ENCODE measurements around the gene DNM2.
"Not testable (repeated sequence)": the region's sequence is repeated elsewhere in the genome, so short reads cannot be mapped to it uniquely, and the experiment has no call there.

DNM2 gene

DNA sequence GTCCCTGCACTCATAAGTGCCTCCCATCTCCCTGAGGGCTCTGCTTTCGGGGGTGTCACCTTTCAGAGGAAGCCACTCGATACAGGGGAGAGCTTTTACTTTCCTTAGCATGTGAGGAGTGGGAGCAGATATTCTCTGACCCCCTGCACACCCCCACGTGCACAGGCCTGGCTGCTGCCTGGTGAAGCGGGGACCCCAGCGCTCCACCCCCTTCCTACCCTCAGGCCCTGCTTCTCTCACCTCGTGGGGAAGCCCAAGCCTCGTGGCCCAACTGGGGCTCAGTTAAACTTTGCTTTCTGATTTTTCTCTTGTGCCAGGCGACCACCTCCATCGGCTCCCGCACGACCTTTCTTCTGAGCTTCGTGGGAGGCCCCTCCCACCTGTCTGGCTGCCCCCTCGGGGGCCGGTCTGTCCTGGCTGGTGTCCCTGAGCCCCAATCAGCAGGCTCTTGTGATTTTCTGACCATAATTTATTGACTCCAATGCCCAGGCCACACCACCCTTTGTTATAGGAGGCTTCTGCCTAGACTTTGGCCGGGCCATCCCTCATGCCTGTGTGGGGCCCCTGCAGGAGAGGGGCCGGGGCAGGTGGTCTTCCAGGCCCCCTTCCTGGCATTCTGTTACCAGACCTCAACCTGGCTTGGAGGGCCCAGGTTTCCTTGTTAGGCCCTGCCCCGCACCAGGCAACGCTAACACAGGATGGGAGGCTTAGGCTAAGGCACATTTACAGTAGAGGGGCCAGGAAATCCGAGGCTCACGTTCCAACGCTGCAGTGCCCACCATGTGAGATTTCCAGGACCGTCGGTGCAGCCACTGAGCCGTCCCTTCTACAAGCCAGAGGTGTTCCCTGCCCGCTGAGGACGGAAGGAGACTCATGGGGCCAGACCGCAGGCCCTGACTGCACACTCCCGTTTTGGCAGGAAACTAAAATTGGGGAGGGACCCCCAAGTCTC lies 114.4 kb downstream of the DNM2 start:
- no peak for DNase-seq (ENCODE audit: extremely low read depth in 1 of 2, low read depth in 1 of 2)

DNA sequence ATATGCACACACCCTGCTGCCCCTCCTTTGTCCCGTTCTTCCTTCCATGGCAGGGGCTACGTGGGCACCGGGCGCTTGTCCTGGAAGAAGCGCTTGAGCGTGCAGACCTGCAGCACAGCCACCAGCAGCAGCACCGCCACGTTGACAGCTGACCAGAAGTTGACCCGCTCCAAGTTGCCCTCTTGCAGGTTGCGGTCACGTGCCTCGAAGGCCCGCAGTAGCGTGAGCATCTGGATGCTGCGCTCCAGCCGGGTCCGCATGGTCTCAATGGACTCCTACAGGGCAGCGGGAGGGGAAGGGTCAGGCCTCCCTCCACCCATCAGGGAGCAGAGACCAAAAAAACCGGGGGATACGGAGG lies 115.0 kb downstream of the DNM2 start:
- DNase-seq (ENCODE audit: extremely low read depth in 1 of 2, low read depth in 1 of 2): no peak

DNA sequence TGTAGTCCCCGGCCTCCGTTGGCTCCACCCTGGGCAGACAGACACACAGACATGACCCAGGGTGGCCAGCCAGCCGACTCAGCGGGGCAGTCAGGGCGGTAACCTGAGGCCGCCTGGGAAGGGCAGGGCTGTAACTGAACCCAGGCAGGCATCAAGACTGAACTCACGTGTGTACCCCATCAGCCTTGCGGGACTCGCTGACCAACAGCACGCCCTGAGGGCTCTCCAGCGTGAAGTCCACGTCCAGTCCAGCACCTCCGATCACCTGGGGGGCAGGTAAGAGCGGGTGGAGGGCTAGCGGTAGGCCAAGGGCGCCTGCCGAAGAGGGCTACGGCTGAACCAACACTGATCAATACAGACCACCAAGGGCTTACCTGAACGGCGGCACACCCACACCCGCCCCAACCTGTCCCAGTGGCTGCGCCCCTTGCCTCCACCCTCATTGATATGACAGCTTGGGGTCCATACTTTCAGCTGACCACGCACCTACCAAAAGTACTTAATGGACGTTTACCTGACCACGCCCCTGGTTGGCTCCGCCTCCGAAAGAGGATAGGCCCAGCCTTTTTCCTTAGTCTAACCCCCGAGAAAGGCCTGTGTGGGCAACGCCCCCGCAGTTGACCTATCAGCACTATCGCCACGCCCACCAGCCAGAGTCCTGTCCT lies 117.3 kb downstream of the DNM2 start:
- DNase-seq (ENCODE audit: extremely low read depth in 1 of 2, low read depth in 1 of 2): no peak

DNA sequence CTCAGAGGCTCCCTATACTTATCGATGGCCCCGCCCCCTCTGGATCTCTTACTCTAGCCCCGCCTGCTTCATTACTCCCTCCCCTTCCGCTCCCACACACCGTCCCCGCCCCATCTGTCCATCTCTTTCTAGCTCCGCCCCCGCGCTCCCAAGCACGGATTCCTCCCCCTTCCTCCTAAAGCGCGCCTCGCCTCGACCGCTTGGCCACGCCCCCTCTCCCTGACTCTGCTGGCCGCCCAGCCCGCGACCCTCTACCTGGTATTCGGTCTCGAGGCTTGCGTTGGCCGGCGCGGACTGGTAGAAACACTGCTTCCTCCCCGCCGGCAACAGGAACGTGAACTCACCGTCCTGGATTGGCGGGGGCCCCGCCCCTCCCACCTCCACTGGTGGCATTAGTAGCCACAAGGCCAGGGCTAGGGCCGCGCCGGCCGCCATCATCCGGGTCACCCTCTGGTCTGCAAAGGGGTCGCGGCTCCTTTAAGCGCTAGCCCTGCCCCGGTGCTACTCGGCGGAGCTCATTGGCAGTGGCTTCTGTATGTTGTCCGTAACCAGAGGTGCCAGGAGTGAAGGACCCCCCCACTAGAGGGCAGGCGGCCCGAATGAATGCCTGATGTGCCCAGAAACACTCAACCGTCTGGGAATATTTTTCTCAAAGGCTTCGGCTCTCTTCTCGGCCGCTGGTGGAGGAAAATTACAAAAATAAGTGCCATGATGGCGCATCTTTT lies 118.0 kb downstream of the DNM2 start, which contains the start of gene TMED1:
Gene TMED1, minus strand, starts transcription at position 459 of the 725 bp plus-strand sequence. Its CDS starts 21 bp downstream, at position 438.
- DNase-seq (ENCODE audit: extremely low read depth in 1 of 2, low read depth in 1 of 2): peak; percentile 86 to 94

DNA sequence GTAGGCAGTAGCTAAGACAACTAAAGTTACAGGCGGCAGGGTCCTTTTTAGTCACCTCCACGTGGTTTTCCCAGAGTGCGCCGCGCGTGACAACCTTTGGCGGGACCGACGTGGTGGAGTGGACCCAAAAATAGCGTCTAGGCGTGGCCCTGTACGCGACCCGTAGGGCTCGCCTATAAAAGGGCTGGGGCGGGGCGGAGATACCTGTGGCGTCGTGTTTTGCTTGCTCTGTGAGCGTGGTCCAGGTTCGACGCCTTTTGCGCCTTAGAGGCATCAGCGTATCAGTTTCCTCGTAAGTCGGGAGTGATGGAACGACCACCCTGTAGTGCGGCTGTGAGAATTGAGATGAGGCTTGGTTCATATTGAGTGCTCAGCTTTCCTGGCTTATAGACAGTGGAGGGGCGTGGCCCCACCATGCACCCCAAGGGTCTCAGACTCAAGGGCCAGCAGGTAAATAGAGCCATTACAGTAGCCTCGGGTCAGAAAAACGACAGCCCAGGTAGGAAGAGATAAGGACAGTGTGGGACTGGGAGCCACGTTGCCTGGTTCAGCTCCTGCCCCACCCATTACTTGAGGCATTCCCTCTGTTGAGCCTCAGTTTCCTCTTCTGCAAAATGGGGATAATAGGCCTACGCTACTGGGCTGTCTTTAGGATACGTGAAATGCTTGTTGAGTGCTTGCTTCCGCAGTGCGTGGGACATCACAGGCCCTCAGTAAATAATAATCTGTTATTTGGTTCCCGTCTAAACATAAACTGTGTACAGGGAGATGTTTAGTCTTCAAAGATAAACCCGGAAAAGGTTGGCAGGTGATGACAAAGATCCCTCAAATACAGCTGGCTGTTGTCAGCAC lies 118.8 kb downstream of the DNM2 start:
- peak; percentile 51 to 57 for DNase-seq (ENCODE audit: extremely low read depth in 1 of 2, low read depth in 1 of 2)

DNA sequence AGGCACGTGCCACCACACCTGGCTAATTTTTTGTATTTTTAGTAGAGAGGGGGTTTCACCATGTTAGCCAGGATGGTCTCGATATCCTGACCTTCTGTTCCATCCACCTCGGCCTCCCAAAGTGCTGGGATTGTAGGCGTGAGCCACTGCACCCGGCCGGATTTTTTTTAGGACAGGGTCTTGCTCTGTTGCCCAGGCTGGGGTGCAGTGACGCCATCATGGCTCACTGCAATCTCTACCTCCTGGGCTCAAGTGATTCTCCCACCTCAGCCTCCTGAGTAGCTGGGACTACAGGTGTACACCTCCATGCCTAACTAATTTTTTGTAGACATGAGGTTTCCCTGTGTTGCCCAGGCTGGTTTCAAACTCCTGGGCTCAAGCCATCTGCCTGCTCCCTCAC lies 119.8 kb downstream of the DNM2 start:
- not testable (repeated sequence) for DNase-seq (ENCODE audit: extremely low read depth in 1 of 2, low read depth in 1 of 2)

DNA sequence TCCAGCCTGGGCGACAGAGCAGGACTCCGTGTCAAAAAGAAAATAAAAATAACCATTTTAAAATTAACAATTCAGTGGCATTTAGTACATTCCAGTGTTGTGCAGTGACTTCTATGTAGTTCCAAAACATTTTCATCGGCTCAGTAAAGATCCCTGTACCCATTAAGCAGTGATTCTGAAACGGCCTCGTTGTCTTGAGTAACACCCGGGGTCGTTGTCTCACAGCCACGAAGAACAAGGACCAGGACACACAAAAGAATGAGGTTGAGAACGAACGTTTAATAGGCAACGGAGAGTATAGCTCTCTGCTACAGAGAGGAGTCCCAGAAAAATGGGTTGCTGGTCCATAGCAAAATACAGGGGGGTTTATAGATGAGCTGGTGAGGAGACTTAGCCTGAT lies 120.5 kb downstream of the DNM2 start:
- no peak for DNase-seq (ENCODE audit: extremely low read depth in 1 of 2, low read depth in 1 of 2)

DNA sequence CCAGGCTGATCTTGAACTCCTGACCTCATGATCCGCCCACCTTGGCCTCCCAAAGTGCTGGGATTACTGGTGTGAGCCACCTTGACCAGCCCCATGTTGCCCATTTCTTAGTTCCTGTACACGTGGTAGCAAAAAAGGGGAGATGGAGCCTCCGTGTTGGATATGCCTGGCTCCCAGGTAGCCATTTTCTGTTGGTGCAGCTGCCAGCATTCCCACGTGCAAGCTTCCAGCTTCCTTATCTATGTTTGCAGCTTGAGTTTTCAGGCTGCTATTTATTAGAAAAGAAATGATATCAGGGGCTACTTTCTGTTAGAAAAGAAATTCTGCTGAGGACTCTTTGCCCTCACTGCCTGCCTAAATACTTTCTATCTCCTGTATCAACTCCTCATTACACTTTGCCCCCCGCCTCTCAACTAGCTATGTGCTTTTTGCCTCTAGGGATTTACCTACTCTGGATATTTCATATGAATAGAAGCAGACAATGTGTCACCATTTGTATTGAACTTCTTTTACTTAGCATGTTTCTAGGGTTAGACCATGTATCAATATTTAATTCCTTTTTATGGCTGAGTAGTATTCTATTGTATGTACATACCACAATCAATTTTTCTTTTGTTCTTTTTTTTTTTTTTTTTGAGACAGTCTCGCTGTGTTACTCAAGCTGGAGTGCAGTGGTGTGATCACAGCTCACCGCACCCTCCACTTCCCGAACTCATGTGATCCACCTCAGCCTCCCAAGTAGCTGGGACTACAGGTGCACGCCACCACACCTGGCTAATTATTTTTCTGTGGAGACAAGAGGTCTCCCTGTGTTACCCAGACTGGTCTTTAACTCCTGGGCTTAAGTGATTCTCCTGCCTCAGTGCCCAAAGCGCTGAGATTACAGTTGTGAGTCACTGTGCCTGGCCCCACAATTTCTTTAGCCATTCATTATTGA lies 121.5 kb downstream of the DNM2 start:
- no peak for DNase-seq (ENCODE audit: extremely low read depth in 1 of 2, low read depth in 1 of 2)

DNA sequence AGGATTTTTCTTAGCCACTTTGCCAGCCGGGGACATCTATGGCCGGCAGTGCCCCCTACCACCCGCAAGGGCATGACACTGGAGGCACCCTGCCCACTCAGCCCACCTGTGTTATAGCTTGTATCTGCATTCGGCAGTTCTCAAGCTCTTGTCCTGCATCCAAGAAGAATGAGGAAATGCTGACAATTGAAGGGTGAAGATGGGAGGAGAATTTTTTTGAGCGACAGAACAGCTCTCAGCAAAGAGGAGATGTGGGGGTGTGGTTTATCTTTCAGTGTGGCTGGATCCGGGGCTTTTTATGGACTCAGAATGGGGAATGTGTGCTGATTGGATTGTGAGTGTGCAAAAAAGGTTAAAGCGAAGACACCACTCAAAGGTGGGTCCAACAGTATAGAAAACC lies 124.9 kb downstream of the DNM2 start:
- no peak for DNase-seq (ENCODE audit: extremely low read depth in 1 of 2, low read depth in 1 of 2)

DNA sequence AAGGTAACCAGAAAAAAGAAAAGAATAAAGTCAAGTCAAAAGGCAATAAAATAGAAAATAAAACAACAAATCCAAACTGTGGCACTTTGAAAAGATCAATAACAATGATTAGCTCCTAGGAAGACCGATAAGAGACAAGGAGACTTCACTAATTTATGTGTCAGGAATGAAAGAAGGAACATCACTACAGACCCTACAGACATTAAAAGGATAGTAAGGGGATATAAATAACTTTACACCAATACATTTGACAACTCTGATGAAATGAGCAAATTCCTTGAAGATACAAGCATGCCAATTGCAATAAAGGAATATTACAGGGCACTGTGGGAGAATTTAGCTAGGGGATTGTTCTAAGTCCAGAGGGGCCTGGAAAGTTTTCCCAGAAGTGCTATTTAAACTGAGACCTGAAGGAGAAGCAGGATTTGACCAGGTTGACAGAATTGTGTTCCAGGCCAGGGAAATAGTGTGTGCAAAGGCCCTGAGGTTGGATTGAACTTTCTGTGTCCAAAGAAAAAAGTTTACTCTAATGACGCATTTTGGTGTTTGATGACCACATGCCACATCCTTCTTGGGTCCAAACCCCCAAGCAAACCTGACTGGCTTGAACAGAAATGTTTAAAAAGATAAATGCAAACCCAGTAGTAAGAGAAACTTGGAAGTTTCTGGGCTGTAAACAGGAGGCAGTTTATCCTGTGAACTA lies 128.8 kb downstream of the DNM2 start:
- no peak for DNase-seq (ENCODE audit: extremely low read depth in 1 of 2, low read depth in 1 of 2)

DNA sequence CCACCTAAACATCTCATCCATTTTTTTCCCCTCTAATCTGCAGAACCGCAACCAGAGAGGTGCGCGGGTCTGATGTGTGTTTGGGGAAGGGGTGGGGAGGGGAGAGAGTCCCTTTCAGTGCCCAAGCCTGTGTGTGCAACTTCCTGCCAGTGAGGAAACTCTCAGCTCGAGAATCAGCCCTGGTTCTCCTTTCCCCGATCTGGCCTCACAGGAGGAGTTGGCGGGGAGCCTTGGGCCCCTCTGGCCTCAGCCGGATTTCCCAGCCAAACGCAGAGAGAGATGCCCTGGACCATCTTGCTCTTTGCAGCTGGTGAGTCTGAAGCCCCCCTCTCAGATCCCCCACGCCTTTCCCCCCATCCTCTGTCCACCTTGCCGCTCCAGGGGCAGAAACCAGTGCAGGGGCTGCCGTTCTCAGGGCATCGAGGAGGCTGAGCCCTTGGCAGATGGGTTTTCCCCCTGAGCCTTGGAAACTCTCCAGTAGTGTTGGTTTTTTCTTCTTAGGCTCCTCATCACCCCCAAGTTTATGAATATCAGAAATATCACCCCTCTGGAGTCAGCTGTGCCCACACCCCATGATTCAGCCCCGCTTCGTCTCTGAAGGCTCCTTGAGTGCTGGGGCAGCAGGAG lies 130.5 kb downstream of the DNM2 start, which contains the start of gene C19orf38:
Gene C19orf38, plus strand, starts transcription at position 186 of the 627 bp plus-strand sequence. Its CDS starts 94 bp downstream, at position 280.
- DNase-seq (ENCODE audit: extremely low read depth in 1 of 2, low read depth in 1 of 2): no peak

DNA sequence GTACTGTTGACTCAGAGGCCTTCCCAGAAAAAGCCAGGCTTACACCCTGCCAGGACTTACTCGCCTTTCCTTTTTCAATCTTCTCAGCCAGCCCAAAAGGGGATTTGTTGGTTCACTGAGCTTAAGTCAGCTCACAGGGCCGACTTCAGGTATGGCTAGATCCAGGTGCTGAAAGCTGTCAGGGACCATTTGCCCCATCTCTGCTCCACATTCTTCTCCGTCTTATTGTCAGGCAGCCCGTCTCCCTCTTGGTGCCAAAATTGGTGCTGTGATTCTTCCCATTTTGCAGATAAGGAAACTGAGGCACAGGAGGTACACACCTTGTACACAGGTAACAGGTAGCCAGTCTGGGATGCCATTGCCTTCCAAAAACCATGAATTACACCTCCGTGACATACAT lies 132.8 kb downstream of the DNM2 start:
- DNase-seq (ENCODE audit: extremely low read depth in 1 of 2, low read depth in 1 of 2): no peak

DNA sequence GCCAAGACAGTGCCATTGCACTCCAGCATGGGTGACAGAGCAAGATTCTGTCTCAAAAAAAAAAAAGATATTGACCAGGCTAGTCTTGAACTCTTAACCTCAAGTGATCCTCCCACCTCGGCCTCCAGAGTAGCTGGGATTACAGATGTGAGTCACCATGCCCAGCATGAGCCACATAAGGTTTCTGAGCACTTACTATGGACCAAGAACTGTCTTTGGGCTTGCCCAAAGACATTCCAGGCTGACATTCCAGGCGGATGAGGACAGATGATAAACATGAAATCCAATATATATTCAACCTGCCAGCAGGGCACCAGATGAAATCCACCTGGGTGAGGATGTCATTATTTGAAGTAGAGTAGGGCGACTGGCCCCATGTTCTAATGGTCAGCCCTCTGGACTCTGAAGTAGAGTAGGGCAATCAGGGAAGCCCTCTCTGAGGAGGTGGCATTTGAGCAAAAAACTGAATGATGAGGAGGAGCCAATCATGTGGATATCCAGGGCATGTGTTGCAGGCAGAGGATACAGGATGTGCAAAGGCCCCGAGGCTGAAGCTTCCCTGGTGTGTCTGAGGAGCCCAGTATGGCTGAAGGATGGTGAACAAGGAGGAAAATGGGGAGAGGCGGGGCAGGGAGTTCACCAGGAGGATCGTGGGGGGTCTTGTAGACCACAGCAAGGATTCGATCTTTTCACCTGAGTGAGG lies 134.4 kb downstream of the DNM2 start:
- DNase-seq (ENCODE audit: extremely low read depth in 1 of 2, low read depth in 1 of 2): no peak

DNA sequence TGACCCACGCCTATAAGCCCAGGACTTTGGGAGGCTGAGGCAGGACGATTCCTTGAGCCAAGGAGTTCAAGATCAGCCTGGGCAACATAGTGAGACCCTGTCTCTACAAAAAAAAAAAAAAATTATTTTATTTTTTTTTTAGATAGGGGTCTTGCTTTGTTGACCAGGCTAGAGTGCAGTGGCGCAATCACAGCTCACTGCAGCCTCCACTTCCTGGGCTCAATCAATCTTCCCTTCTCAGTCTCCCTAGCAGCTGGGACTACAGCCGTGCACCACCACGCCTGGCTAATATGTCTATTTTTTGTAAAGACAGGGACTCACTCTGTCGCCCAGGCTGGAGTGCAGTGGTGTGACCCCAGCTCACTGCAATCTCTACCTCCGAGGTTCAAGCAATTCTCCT lies 135.1 kb downstream of the DNM2 start:
- DNase-seq (ENCODE audit: extremely low read depth in 1 of 2, low read depth in 1 of 2): no peak

DNA sequence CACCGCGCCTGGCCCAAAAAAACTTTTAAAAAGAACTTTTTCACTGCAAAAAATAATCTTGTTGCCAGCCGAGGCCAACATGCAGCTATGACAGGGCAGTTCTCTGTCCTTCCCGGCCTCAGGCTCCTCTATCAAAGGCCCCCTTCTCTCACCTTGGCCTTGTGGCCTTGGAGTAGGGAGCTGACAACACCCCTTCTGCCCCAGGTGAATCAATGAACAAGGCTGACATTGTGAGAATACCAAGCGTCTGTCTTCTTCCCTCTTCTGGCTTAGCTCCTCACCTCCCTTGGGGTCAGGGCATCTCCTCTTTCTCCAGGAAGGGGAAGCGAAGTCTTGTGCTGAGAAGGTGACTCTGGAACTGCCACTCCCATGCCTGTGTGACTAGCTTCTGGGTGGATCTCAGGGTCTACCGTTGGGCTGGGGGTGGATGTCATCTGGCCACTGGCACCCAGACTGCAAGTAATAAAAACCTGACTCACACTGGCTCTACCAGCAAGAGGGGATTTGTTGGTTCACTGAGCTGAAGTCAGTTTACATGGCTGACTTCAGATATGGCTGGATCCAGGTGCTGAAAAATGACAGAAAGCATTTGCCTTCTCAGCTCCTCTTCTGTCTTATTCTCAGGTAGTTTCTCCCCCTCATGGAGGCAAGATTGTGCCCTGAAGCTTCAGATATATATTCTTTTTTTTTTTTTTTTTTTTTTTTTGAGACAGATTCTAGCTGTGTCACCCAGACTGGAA lies 136.6 kb downstream of the DNM2 start:
- DNase-seq (ENCODE audit: extremely low read depth in 1 of 2, low read depth in 1 of 2): no peak

DNA sequence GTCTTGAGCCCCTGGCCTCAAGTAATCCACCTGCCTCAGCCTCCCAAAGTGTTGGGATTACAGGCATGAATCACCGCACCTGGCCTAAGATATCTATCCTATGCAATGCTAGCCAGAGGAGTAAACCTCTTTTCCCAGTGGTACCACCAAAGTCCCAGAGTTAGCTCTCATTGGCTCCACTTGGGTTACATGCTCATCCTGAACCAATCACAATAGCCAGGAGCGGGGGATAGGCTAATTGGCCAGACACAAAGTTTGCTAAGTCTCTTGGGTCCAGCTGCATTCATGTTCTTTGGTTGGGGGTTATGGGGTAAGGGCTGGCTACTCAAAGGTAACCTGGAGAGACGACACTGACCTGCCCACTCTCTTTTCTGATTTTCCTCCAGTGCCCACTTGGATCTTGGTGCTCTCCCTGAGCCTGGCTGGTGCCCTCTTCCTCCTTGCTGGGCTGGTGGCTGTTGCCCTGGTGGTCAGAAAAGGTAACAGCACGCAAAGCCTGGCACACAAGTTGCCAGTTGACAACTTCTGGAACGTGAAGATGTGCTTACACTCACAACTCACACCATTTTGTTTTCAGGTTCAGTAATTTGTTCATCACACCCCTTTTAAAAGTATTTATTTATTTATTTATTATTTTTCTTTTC lies 138.1 kb downstream of the DNM2 start:
- DNase-seq (ENCODE audit: extremely low read depth in 1 of 2, low read depth in 1 of 2): no peak

Measured in activated CD8-positive, alpha-beta memory T cell treated with anti-CD3 and anti-CD28 coated beads for 1 hour (primary cell).